ENCODE data around the gene TAMALIN.
"Not testable (repeated sequence)": the region's sequence is repeated elsewhere in the genome, so short reads cannot be mapped to it uniquely, and the experiment has no call there.

The TAMALIN gene

GRCh38 chr12:52006726-52007157 lies at the start of gene TAMALIN:
Gene TAMALIN, plus strand, starts transcription at chr12:52006946. Its CDS starts 74 bp downstream, at chr12:52007020.
- peak in 1 of 2 donors; percentile 79 for DNase-seq

- no peak for DNase-seq
Measured at GRCh38 chr12:51958542-51958941, 48.2 kb upstream of the TAMALIN start.

GRCh38 chr12:51959211-51959610 lies 47.5 kb upstream of the TAMALIN start:
- DNase-seq = no peak

DNA sequence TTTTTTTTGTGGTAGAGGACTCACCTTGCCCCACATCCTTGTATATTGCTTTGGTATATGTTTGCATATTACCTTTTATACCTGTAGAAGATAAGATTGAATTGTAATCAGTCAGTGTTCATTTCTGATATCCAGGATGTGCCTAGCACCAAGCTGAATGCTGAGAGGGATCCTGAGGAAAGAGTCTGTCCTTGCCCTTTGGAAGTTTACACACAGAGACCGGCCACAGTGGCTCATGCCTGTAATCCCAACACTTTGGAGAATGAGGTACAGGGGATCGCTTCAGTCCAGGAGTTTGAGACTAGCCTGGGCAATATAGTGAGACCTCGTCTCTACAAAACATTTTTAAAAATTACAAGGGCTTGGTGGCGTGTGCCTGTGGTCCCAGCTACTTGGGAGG lies 46.8 kb upstream of the TAMALIN start:
- DNase-seq = no peak

DNA sequence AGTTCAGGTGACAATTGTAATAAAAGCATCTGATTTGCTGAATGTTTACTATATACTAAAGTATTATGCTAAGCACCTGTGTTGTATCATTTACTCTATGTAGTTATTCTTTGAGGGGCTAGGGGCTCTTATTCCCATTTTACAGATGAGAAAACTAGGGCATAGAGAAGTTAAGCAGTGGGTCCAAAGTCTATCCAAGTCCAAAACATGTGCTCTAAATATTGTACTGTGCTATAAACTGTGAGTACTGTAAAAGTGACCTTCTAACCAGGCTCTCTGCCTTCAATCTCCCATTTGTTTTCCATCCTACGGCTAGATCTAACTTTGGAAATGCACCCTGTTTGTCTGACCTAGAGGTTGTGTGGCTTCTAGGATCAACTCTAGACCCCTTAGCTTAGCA lies 46.3 kb upstream of the TAMALIN start:
- no peak for DNase-seq

DNA sequence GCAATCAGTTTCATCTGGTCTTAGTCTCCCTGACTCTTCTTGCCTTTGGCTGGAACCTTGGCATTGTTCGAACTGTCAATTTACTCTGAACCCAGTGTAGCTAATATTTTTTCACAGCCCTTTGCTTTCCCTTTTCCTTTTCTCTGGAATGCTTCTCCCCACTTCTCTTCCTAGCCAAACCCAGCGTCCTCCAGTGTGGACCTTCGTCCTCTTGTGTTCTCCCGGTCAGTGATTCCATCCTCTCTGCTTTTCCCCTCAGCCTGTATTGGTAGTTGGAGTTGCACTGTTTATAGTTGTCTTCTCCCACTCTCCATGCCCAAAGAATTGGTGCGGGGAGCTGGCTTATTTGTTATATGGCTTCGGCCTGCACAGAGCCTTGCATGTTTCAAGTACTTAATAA lies 45.9 kb upstream of the TAMALIN start:
- no peak for DNase-seq

DNA sequence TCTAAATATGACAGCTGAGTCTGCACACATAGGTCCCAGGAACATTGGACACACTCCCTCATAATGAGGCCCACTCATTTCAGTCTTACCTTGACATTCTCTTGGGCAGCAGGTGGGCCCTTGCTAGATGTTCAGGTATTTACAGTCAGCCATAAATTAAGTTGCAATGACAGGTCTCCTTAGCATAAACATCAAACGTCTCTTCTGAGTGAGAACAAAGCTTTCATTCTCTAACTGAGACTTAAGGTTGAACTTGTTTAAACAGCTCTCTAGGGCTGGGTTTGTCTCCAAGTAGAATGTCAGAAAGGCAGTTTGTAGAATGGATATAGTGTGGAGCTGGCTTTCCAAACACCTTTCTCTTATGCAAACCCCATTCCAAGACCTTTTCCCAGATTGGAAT lies 44.9 kb upstream of the TAMALIN start:
- no peak for DNase-seq

DNA sequence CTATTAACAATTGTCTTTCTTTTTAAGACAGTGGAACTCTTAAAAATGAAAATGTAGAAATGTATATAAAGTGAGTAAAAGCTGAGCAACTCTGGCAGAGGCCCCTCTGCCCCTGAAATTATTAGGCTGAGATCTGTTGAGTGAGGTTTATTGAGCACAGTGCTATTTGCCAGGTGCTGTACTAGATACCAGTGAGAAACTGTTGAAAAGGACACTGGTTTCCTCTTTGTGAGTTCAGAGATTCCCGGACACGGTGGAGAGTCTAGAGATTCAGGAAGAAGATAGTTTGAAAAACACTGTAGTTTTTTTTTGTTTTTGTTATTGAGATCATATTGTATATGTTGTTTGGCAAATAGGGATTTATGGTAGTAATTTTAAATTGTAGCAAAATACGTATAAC lies 44.0 kb upstream of the TAMALIN start:
- no peak for DNase-seq

DNA sequence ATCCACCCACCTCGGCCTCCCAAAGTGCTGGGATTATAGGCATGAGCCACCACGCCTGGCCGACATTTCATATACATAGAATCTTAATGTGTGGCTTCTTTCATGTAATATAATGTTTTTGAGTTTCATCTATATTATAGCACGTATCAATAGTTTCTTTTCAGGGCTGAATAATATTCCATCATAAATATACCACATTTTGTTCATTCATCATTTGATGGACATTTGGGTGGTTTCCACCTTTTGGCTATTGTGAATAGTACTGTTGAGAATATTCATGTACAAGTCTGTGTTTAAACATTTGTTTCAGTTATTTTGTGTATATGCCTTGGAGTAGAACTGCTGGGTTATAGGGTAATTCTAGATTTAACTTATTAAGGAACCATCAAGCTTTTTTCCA lies 43.3 kb upstream of the TAMALIN start:
- no peak for DNase-seq

DNA sequence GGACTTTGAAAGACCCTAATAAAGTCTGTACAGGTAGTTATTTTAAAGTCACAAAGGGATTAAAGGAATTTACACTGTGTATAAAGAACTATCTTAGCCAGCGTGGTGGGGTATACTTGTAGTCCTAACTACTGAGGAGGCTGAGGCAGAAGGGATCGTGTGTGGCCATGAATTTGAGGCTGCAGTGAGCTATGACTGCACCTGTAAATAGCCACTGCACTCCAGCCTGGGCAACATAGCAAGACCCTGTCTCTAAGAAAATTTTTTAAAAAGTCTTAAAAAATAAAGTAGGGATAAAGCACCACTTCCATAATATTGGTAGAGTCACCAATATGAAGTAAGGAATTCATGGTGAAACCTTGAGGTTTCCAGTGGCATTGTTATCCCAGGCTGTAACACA lies 37.1 kb upstream of the TAMALIN start:
- DNase-seq = no peak

DNA sequence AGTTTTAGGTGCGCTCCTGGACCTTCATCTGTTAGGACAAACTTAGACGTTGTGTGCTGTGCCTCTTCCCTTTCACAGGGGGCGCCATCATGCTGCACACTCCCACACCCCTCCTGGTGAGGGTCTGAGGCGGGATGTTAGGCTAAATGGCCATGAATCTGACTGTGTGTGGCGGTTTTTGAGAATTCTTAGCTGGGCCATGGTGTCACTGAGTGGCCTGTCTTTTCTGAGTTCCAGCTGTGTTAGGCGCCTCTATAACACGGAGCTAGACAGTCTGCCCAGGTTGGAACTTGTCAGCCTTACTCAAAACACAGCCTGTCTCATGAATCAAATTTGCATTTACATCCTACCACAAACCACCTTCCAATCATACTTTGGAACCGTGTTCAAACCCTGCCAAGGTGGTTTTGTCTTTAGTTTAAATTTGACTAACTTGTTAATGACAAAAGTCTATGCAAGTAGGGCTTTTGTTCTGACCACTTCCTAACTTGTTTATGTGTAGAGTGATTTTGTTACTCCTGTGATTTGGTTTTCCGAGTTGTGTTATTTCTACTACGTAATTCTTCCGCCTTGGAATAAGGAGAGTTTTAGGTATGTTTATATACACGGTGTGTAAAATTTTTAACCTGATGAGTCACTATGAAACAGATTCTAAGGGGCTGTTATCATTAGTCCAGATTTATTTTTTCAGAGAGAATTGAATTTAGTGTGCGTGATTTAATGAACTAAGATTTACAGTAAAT lies 35.7 kb upstream of the TAMALIN start:
- DNase-seq = no peak

- no peak for DNase-seq
Measured at GRCh38 chr12:51971679-51972421, 34.9 kb upstream of the TAMALIN start.

- DNase-seq = no peak
Measured at GRCh38 chr12:51972422-51972812, 34.3 kb upstream of the TAMALIN start.

GRCh38 chr12:51972849-51973273 lies 33.9 kb upstream of the TAMALIN start:
- DNase-seq = peak; percentile 32 to 80

DNA sequence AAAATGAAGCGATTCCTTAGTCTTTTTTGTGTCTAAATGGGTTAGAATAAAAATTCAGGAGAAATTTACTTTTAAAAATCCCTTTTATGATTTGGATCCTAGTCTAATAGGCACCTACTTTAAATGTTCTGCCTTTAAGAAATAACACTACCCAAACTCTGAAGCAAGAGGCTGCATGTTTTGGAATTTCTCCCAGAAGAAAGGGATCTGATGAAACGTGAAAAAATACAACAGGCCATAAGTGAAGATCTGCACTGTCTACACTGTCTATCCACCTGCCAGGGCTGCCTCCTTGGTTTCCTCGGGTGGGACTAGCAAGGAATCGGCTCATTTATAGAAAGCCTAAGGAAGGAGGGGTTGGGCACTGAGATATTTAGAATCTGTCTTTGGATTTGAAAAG lies 33.2 kb upstream of the TAMALIN start:
- DNase-seq = no peak

- DNase-seq = no peak
Measured at GRCh38 chr12:51974646-51975045, 32.1 kb upstream of the TAMALIN start.

- DNase-seq = no peak
Measured at GRCh38 chr12:51975196-51975595, 31.6 kb upstream of the TAMALIN start.

GRCh38 chr12:51976376-51977160 lies 30.2 kb upstream of the TAMALIN start:
- DNase-seq = peak in 1 of 2 donors; percentile 6

DNA sequence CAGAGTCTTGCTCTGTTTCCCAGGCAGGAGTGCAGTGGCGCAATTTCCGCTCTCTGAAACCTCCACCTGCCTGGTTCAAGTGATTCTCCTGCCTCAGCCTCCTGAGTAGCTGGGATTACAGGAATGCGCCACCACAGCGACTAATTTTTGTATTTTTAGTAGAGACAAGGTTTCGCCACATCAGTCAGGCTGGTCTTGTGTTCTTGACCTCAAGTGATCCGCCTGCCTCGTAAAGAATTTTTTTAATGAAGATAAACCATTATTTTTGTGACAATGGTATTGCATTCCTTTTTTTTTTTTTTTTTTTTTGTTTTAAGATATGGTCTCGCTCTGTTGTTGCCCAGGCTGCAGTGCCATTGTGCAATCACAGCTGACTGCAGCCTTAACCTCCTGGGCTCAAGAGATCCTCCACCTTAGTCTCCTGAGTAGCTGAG lies 29.4 kb upstream of the TAMALIN start:
- no peak for DNase-seq

DNA sequence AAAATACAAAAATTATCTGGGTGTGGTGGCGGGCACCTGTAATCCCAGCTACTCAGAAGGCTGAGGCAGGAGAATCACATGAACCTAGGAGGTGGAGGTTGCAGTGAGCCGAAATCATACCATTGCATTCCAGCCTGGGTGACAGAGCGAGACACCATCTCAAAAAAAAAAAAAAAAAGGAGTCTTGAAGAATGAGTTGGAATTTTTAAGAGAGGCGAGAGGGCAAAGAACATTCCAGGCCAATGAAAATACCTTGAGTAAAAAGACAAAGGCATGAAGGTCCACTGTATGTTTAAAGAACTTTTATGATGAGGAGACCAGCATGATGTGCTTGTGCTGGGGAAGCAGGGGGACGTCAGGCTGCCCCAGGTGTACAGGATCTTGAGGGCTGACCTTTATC lies 27.4 kb upstream of the TAMALIN start:
- DNase-seq = not testable (repeated sequence)

DNA sequence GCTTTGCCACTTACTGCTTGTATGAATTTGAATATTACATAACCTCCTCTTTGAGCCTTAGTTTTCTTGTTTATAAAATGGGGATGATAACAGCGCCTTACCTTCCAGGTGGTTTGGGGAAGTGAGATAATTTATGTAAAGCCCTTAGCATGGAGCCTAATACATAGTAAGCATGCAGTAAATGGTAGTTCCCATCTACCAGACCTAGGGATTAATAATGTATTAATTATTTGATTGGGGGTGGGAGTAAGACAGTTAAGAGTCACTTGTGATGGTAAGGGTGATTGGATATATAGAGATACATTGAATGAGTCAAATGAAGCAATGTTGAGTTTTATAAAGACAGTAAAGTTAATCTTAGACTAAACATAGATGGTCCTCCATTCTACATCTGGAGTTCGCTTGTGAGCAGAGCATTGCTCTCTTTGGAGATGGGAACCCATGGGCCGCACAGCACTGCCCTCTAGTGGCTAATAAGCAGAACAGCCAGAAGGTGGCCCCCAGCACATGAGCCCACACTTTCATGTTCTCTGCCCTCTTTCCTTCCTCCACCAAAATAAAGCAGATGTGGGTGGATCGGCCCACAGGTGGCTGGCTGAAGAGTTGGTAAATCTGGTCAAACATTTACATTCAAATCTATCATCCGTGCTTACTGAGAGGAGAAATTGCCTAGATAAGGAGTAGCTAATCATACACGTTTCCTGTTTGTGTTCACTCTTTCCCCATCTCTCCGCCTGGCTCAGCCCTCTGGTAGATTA lies 26.5 kb upstream of the TAMALIN start:
- DNase-seq = peak; percentile 31 to 38

DNA sequence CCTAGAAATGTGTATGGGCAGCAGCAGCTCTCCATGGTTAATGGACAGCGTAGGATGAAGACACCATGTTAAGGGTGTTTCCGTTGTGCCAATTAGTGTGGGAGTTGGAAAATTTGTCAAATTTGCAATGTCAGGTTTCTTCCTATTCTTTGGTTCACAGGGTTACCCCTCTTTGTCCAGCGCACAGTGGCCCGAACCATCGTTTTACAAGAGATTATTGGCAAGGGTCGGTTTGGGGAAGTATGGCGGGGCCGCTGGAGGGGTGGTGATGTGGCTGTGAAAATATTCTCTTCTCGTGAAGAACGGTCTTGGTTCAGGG lies 26.0 kb upstream of the TAMALIN start:
- DNase-seq = no peak

GRCh38 chr12:51984657-51985056 lies 22.1 kb upstream of the TAMALIN start:
- no peak for DNase-seq

Data from bone marrow (tissue), 2 donors.